Measurements from ENCODE around the gene CEACAM7.
"Not testable (repeated sequence)": the region's sequence is repeated elsewhere in the genome, so short reads cannot be mapped to it uniquely, and the experiment has no call there.

Gene CEACAM7

DNA sequence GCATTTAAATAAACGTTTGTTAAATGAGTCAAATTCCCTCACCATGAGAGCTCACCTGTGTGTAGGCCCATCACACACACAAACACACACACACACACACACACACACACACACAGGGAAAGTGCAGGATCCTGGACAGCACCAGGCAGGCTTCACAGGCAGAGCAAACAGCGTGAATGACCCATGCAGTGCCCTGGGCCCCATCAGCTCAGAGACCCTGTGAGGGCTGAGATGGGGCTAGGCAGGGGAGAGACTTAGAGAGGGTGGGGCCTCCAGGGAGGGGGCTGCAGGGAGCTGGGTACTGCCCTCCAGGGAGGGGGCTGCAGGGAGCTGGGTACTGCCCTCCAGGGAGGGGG, 11.9 kb upstream of the CEACAM7 start:
- no peak for DNase-seq

DNA sequence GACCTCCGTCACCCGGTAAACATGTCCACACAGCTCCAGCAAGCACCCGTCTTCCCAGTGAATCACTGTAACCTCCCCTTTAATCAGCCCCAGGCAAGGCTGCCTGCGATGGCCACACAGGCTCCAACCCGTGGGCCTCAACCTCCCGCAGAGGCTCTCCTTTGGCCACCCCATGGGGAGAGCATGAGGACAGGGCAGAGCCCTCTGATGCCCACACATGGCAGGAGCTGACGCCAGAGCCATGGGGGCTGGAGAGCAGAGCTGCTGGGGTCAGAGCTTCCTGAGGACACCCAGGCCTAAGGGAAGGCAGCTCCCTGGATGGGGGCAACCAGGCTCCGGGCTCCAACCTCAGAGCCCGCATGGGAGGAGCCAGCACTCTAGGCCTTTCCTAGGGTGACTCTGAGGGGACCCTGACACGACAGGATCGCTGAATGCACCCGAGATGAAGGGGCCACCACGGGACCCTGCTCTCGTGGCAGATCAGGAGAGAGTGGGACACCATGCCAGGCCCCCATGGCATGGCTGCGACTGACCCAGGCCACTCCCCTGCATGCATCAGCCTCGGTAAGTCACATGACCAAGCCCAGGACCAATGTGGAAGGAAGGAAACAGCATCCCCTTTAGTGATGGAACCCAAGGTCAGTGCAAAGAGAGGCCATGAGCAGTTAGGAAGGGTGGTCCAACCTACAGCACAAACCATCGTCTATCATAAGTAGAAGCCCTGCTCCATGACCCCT, 11.3 kb upstream of the CEACAM7 start:
- DNase-seq, result no peak

- DNase-seq, result no peak
Observed at GRCh38 chr19:41698746-41699230, 10.7 kb upstream of the CEACAM7 start.

- no peak for DNase-seq
Observed at GRCh38 chr19:41697198-41697855, 9.3 kb upstream of the CEACAM7 start.

- DNase-seq, result no peak
Observed at GRCh38 chr19:41696402-41697197, 8.5 kb upstream of the CEACAM7 start.

DNA sequence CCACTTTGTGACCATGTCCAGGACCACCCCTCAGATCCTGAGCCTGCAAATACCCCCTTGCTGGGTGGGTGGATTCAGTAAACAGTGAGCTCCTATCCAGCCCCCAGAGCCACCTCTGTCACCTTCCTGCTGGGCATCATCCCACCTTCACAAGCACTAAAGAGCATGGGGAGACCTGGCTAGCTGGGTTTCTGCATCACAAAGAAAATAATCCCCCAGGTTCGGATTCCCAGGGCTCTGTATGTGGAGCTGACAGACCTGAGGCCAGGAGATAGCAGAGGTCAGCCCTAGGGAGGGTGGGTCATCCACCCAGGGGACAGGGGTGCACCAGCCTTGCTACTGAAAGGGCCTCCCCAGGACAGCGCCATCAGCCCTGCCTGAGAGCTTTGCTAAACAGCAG, 7.7 kb upstream of the CEACAM7 start:
- DNase-seq, result no peak

GRCh38 chr19:41694831-41695635, 7.0 kb upstream of the CEACAM7 start:
- no peak for DNase-seq

- DNase-seq, result no peak
Observed at GRCh38 chr19:41694196-41694595, 6.1 kb upstream of the CEACAM7 start.

- peak in 1 of 2 experiments; percentile 51 for DNase-seq
Observed at GRCh38 chr19:41691268-41691970, 3.3 kb upstream of the CEACAM7 start.

DNA sequence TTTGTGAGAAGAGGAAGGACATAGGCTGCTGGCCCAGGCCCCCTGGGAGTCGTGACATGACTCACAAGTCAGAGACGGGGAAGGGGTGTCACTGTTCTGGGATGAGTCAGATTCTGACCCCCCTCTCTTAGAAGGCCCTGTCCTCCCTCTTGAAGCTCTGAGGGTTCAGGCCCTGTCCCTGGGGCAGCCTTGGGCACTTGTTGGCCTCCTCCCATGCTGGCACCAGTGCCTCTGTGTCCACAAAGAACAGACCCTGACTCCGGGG, 2.7 kb upstream of the CEACAM7 start:
- DNase-seq, result no peak

DNA sequence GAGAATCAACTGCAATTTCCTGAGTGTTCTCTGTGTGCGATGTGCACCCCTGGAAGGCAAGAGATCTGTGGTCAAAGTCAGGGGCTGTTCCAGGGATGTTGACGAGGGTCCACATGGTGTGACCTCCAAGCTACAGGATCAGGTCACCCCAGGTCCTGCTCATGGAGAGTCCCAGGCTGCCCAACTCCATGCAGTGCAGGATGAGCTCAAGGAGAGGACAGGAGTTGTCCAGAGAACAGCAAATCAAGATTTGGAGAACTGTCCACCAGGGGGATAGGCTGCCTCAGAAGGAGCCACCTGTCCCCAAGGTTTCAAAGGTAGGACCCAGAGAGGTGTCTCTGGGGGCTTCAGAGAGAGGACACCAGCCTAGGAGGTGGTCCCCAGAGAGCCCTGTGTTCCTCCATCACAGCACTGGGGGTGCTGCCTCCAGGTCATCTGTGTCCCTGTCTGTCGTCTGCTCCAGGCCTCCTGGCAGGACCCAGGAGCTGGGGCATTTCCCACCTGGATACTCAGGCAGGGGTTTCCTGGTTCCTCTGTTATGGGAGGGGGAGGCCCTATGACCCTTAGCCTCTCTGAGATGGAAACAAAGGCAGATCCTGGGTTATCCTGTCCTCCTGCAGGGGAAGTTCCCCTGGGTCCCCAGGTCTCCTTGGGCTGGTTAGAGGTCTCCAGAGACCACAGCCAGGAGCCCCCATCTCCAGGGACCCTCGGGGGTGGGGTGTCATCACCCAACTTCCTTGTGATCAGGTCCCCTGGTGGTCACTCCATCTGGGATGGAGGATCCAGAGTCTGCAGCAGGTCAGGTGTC, 2.1 kb upstream of the CEACAM7 start:
- DNase-seq, result no peak

DNA sequence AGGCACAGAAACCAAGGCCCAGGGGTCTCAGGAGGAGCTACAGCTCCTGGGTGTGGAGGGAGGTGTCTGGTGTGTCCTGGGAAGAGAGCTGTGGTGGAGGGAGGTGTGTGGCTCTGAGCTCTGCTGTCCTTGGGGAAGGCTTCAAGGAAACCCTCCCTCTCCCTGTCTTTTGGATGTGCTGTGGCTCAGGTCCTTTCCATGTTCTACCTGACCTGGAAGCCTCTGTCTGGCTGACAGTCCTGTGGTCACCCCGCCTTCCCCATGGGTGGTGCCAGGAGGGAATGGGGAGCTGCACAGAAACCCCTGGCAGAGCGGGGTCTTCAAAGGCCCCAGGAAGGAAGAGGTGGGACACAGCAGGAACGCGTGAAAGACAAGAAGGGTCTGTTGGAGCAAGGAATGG, 617 bp upstream of the CEACAM7 start:
- no peak for DNase-seq

DNA sequence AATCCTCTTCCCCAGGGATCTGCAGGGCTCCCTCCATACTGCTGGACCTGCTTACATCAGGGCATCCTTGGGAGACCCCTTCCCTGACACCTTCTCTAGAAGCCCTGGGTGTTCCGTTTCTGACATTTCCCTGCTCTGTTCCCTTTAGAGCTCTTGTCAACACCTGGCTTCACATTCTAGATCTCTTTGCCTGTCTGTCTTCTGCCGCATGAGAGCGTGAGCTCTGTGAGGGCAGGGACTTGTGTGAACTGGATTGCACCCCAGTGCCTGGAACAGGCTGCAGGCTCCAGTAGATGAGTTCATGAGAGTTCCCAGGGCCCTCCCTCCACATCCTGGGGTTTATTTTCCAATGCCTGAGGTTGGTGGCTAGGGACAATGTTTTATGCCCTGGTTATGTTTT, 651 bp downstream of the CEACAM7 start:
- no peak for DNase-seq

DNA sequence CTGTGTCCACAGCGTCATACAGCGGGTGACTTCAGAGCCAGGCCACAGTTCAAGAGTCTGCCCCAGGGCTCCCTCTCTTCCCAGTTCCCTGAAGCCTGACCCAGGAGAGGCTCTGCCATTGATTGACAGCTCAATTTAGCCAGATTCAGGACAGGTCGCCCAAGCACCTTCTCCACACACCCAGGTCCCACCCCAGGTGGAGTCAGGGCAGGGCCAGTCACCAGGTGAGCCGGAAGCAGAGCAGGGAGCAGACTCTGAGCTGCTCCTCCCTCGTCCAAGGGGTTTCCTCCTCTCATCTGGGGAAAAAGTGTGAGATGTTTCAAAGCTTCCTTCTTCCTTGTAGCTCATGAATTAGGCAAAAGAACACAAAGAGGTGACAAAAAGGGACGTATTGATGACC, 5.6 kb downstream of the CEACAM7 start:
- DNase-seq, result no peak

DNA sequence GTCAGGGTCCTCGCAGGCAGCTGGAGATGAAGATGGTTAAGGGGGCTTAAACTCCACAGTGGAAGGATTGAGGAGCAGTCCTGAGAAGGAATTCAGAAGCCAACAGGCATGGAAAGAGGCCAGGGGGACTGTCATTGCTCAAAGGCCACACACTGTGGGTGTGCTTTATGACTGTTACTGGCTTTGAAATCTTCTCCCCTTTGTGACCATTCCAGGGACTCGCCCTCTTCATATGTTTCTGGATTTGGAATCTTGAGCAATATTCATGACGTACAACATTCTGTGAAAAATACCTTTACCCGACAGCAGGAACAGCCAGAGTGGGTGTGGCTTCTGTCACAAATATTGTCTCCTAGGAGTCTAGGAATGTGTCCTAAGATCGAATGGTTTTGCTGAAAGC, 16.6 kb downstream of the CEACAM7 start:
- DNase-seq, result no peak

GRCh38 chr19:41670755-41671154, 17.3 kb downstream of the CEACAM7 start:
- DNase-seq, result no peak

GRCh38 chr19:41668315-41668714, 19.8 kb downstream of the CEACAM7 start:
- DNase-seq, result no peak

DNA sequence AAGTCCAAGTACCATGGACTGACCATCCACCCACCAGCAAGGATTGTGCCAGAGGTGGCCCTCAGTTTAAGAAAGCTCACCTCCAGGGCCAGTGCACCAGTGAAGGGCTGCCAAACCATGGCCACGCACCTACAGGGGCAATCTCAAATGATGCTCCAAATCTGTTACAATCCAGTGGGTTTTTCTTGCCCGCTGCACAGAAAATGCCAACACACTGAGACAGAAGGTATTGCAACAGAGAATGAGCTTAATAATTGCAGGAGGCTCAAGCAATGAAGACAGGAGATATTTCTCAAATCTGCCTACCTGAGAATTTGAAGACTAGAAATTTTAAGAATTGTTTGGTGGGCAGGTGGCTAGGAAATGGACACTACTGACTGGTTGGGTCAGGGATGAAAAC, 22.0 kb downstream of the CEACAM7 start:
- DNase-seq, result no peak

DNA sequence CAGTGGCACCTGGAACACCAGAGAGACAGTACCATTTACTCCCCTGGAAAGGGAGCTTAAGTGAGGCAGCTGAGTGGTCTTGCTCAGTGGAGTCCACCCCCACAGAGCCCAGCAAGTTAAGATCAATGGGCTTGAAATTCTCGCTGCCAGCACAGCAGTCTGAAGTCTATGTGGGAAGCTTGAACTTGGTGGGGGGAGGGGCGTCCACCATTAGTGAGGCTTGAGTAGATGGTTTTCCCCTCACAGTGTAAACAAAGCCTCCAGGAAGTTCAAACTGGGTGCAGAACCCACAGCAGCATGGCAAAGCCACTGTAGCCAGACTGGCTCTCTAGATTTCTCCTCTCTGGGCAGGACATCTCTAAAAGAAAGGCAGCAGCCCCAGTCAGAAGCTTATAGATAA, 30.9 kb downstream of the CEACAM7 start:
- DNase-seq, result no peak

DNA sequence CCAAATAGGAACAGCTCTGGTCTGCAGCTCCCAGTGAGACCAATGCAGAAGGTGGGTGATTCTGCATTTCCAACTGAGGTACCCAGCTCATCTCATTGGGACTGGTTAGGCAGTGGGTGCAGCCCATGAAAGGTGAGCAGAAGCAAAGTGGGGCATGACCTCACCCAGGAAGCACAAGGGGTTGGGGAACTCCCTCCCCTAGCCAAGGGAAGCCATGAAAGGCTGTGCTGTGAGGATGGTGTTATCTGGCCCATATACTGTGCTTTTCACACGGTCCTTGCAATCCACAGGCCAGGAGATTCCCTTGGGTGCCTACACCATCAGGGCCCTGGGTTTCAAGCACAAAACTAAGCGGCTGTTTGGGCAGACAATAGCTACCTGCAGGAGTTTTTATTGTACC, 31.3 kb downstream of the CEACAM7 start:
- not testable (repeated sequence) for DNase-seq

DNA sequence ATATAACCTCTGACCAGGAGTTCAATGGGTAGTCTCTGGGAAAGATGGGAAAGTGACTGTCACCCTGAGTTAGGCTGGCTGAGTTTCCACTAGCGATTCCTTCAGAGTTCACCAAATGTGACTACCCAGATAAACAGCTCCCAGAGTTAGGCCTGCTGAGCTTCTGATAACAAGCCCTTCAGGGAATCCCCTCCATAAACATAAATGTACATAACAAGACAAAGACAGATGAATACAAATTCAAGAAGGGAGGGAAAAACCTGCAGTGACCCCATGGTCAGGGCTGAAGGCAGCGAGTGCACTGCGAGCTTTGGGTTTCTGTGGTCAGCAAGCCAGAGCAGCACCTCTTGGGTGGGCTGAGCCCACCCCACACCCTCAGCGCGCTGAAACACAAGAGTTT, 35.8 kb downstream of the CEACAM7 start:
- no peak for DNase-seq

- DNase-seq, result no peak
Observed at GRCh38 chr19:41649827-41650226, 38.2 kb downstream of the CEACAM7 start.
